GM18870 (cell line): ENCODE data around the gene PRDM16.

ENCODE experiments used
- ATAC-seq: cut with Tn5 transposase; IDR thresholded peaks from one replicate; pipeline ENCODE4 v1.9.1; 2021; ENCODE audit warnings: moderate library complexity; ENCODE audit not compliant: unreplicated experiment

Gene PRDM16

GRCh38 chr1:3138623-3139151, 69.7 kb downstream of the PRDM16 start:
- ATAC-seq: no peak

- ATAC-seq: no peak
These were observed 70.4 kb downstream of the PRDM16 start for GRCh38 chr1:3139451-3139852.

DNA sequence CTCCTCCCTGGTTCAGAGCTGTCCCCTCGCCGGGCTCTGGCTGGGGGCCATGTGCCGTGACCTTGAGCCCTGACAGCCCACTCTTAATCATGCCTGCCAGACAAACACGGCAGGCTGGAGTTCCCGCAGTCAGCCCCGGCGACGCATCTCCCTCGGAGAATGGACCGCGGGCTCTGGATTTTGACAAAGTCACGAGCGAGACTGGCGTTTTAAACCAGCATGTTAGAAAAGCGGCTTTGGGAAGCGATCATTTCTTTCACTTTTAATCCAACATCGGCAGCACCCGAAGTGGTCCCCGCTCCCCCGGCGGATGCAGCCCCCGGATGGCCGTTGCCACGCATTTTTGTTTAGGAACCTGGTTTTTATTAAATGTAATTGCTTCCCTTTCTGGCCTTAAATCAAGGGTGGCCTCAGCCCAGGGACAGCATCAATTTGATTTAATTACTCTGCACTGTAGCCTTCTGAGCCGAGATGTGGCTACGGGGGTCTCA, 70.9 kb downstream of the PRDM16 start:
- no peak for ATAC-seq

- ATAC-seq: no peak
These were observed 71.4 kb downstream of the PRDM16 start for GRCh38 chr1:3140437-3140836.

DNA sequence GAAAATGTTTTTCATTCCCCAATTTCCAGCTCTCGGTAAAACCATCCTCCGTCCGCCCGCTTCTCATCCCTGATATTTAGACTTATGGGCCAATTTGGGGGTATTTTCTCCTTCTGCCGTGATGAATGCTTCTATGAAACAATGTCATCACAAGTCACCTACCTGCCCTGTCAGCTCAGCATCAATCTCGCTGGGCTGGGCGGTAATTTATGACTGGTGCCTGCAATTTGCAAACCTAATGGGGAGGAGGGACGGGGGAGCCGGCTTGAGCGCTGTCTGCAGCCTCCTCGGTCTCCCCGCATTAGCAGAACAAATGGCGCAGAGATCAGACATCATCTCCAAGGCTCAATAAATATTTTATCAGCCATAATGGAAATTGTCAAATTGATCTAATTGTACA, 72.1 kb downstream of the PRDM16 start:
- no peak for ATAC-seq

DNA sequence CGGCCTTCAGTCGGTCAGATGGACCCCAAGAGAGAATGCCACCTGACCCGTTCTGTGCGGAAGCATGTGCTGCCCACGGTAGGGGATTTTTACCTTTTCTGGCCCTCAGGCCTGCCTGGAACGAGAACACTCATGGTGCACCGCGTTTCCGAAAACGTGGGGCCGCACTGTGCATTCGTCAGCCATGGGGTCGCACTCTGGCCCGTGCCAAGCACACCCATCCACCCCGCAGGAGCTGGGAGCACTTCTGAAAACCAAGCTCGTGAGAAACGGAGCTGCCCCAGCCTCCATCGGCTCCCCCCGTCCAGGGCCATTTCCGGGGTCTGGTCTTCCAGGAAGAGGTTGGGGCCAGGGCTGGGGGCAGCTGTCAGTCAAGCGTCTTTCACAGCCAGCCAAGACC, 72.8 kb downstream of the PRDM16 start:
- ATAC-seq: no peak

- ATAC-seq: no peak
These were observed 73.2 kb downstream of the PRDM16 start for GRCh38 chr1:3142236-3142635.

GRCh38 chr1:3142751-3143150, 73.7 kb downstream of the PRDM16 start:
- ATAC-seq: no peak

GRCh38 chr1:3145532-3146325, 76.7 kb downstream of the PRDM16 start:
- no peak for ATAC-seq

- no peak for ATAC-seq
These were observed 77.5 kb downstream of the PRDM16 start for GRCh38 chr1:3146458-3146857.

- no peak for ATAC-seq
These were observed 77.9 kb downstream of the PRDM16 start for GRCh38 chr1:3146907-3147306.

GRCh38 chr1:3148171-3148570, 79.2 kb downstream of the PRDM16 start:
- no peak for ATAC-seq

GRCh38 chr1:3149277-3149676, 80.3 kb downstream of the PRDM16 start:
- ATAC-seq: no peak

DNA sequence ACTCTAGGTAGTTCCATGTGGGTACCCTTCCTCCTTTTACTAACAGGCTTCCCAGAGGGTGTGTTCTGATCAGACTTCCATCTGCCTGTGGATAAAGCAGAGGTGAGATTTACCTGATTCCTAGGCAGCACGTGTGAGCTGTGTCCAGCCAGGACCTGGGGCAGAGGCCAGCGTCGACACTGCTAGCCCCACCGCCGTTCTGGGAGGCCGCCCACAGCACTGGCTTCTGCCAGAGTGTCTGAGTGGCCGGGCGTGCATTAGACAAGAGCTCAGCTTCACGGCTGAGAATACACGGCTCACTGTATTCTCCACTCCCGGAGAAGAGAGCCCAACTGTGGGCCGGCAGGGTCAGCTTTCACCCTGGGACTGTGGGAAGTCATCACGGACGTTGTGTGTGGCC, 82.5 kb downstream of the PRDM16 start:
- ATAC-seq: no peak

- no peak for ATAC-seq
These were observed 83.1 kb downstream of the PRDM16 start for GRCh38 chr1:3152143-3152542.

DNA sequence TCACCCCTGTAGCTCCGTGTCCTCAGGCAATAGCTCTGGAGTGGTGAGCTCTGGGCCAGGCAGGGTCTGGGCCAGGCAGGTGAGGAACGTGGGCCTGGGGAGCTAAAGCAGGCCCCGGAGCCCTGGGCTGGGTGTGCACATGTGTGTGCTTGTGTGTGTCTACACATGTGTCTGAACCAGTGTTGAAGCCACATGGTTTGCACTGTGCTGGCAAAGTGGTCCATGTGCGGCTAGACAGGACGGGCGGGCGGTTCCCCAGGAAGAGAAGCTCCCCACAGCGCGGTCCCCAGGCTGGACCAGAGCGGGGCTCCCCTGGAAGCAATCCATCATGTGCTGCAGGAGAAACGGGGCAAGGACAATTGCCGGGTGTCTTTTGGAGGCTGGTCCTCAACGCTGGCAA, 84.2 kb downstream of the PRDM16 start:
- no peak for ATAC-seq

DNA sequence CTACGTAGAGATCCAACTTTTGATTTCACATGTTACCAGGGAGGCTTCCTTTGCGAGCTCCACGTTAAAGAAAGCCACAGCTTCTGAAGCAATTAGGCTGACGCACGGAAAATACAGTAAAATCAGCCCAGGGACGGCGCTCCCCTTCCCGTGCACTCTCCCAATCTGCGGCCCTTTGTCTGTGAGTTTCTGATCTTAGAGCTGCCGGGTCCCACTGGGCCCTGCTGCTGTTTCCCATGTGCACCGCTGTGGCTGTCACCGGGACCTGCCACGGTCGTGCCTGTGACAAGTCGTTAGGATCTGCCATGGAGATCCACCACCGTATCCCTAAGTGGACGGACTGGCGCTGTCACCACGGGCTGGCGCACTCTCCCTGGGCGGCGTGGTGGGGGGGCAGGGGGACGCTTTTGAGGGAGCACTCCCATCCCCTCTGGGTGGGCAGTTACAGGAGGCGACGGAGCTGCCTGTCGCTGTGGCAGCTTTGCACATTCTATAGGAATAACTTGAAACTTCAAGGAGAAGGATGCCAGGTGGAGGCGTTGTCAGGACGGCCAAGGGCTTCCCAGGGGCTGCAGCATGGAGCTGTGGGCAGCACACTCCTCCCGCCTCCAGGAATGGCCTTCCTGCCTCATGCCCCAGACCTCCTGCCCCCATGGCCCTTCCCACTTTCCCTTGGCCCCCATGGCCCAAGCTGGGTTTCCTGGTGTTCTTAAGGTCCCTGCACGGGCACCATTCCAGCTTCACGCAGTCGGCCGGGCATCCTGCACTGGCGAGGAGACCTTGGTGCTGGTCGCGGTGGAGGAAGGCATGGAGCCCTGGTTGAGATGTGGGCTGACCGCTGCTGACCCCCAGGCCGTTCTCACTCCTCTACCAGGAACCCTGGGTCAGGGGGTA, 85.1 kb downstream of the PRDM16 start:
- ATAC-seq: no peak

GRCh38 chr1:3155056-3155925, 86.3 kb downstream of the PRDM16 start:
- no peak for ATAC-seq

GRCh38 chr1:3155926-3156220, 86.9 kb downstream of the PRDM16 start:
- no peak for ATAC-seq

DNA sequence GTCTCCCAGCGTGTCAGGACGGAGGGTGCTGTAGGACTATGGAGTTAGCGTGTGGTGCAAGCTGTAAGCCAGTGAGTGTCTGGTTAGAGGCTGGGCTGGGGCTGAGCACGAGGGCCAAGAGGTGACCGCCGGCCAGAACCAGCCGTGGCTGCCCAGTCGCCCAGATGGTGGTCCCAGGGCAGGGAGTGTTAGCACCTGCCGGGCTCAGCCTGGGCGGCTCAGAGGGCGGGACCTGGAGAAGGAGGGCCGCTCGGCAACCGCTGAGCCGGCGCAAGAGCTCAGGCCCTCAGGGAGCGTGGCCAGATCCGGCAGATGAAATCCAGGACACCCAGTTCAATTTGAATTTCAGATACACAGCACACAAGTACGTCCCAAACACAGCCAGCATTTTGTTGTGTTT, 87.9 kb downstream of the PRDM16 start:
- no peak for ATAC-seq

DNA sequence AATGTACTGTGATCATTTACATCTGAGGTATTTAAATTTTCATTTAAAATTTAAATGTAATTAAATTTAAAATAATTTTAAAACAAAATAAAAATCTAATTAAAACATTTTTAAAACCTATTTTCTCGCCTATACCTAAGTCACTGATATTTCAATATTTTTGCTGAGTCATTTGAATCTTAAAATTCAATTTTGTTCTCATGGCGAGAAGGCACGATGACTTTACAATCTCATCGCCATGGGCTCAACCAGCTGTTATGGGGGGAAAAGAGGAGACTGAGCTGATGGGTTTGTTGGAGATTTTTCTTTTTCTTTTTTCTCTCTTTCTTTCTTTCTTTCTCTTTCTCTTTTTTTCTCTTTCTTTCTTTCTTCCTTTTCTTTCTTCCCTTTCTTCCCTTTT, 89.3 kb downstream of the PRDM16 start:
- ATAC-seq: no peak
